Upper lobe of left lung (tissue), 6 donors: ENCODE measurements around the gene ELOVL5. TPM values are rescaled to one million over a fixed set of nuclear protein-coding genes. Genes with fewer than 3 reads are reported as not detected.

ENCODE experiments used
- ATAC-seq, 2 donors: fragments of 200-7000 bp; cut with Tn5 transposase; one replicate each; pipeline ENCODE4 v1.9.1; 2022; ENCODE audit warnings: mild to moderate bottlenecking in 2 of 2, moderate library complexity in 2 of 2; ENCODE audit not compliant: low FRiP score in 2 of 2
- DNase-seq, 2 donors: peaks; one replicate each; pipeline ENCODE4 v3.0.0-alpha.2; 2019 to 2020
- H3K27ac ChIP-seq, 4 donors: fragments of 200-600 bp; sonication (generic); one replicate each; pipeline ENCODE4 v1.5.1; 2016 to 2019
- H3K27me3 ChIP-seq, 4 donors: fragments of 200-600 bp; sonication (generic); one replicate each; pipeline ENCODE4 v1.5.1; 2017 to 2019
- H3K36me3 ChIP-seq, 4 donors: fragments of 200-600 bp; sonication (generic); one replicate each; pipeline ENCODE4 v1.5.1; 2016 to 2019
- H3K4me1 ChIP-seq, 4 donors: fragments of 200-600 bp; sonication (generic); one replicate each; pipeline ENCODE4 v1.5.1; 2018 to 2019
- H3K4me3 ChIP-seq, 4 donors: fragments of 200-600 bp; sonication (generic); one replicate each; pipeline ENCODE4 v1.5.1; 2017 to 2019; ENCODE audit warnings: mild to moderate bottlenecking in 2 of 4, moderate library complexity in 1 of 4
- H3K9me3 ChIP-seq, 4 donors: fragments of 200-600 bp; sonication (generic); one replicate each; pipeline ENCODE4 v1.5.1; 2018 to 2019
- EP300 ChIP-seq, 4 donors: sonication (generic); formaldehyde crosslinking; IDR thresholded peaks; one replicate each; pipeline ENCODE4 v1.5.1; 2017; ENCODE audit warnings: antibody characterized with exemption in 4 of 4, control low read depth in 2 of 4
- POLR2A ChIP-seq, 4 donors: fragments of 450-650 bp; IDR thresholded peaks; one replicate each; pipeline ENCODE4 v1.5.1; 2016 to 2017; ENCODE audit warnings: antibody characterized with exemption in 4 of 4, mild to moderate bottlenecking in 2 of 4
- POLR2AphosphoS5 ChIP-seq, 2 donors: sonication (generic); formaldehyde crosslinking; IDR thresholded peaks; one replicate each; pipeline ENCODE4 v1.5.1; 2017; ENCODE audit warnings: antibody characterized with exemption in 2 of 2
- WGBS, 2 donors: methylation state at CpG; one replicate each; pipeline ENCODE4 v1.1.5; 2017 to 2018; 5-methylcytosine and 5-hydroxymethylcytosine counted together
- total RNA-seq, 6 donors: library from RNA; depleted of rRNA in 4 of 6; stranded (reverse); fragments of >200 nt in 4 of 6; gene quantifications; one replicate each; pipeline versions ENCODE4 v1.1.0 to v1.2.1, GENCODE V29; 2016 to 2021
- TF ChIP-seq, protein P1 (sequence below), 6 experiments: fragments of 450-650 bp in 4 of 6; fragments of 200-600 bp in 2 of 6; sonication (generic) in 2 of 6; IDR thresholded peaks; one replicate each; pipeline ENCODE4 v1.5.1; 2016 to 2019; ENCODE audit warnings: antibody characterized with exemption in 6 of 6
- donor health status: DM: no; HTN: no; CAD: no; lungs with moderate emphysema.
- donor health status: DM: no; HTN: yes; CAD: no; lungs with severe emphysema.

The ELOVL5 gene
- total RNA-seq, 6 donors from 2014 or later: 67.1 to 132 (median 81.2) TPM

- ATAC-seq (no peak), DNase-seq (no peak)
Observed at GRCh38 chr6:53246924-53247323, 101.8 kb downstream of the ELOVL5 start.

GRCh38 chr6:53244958-53245357 lies 103.8 kb downstream of the ELOVL5 start:
- Histone ChIP-seq H3K27ac (peak overlapping the region in 3 of 4 donors; percentile 44 to 75 (median 51)), H3K27me3 (no peaks in the 10 kb centered on the region), H3K9me3 (no peaks in the 10 kb centered on the region), H3K36me3 (no peaks in the 10 kb centered on the region), H3K4me3 (no peak overlapping the region), H3K4me1 (peaks cover 0 to 7% (median 0%) of the 10 kb centered on the region in 4 donors)
- DNase-seq (peak in 1 of 2 donors; percentile 59), ATAC-seq (peak; percentile 36 to 59)
- TF ChIP-seq, protein P1, sequence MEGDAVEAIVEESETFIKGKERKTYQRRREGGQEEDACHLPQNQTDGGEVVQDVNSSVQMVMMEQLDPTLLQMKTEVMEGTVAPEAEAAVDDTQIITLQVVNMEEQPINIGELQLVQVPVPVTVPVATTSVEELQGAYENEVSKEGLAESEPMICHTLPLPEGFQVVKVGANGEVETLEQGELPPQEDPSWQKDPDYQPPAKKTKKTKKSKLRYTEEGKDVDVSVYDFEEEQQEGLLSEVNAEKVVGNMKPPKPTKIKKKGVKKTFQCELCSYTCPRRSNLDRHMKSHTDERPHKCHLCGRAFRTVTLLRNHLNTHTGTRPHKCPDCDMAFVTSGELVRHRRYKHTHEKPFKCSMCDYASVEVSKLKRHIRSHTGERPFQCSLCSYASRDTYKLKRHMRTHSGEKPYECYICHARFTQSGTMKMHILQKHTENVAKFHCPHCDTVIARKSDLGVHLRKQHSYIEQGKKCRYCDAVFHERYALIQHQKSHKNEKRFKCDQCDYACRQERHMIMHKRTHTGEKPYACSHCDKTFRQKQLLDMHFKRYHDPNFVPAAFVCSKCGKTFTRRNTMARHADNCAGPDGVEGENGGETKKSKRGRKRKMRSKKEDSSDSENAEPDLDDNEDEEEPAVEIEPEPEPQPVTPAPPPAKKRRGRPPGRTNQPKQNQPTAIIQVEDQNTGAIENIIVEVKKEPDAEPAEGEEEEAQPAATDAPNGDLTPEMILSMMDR (IDR thresholded peaks at IDR 0.05): no peak
- no peak for TF ChIP-seq POLR2AphosphoS5 (IDR thresholded peaks at IDR 0.05)
- TF ChIP-seq POLR2A (IDR thresholded peaks at IDR 0.05): no peak
- no peak for TF ChIP-seq EP300 (IDR thresholded peaks at IDR 0.05)
- WGBS, 2 donors: 65 to 73% methylated on average over 5 of the region's 5 CpGs

More at GRCh38 chr6:53246924-53247323, 101.8 kb downstream of the ELOVL5 start:
- no peaks in the 10 kb centered on the region for H3K36me3 ChIP-seq
- no peaks in the 10 kb centered on the region for H3K9me3 ChIP-seq
- no peaks in the 10 kb centered on the region for H3K27me3 ChIP-seq
- WGBS, 2 donors: 62 to 69% methylated on average over 2 of the region's 2 CpGs
- H3K4me3 ChIP-seq: no peak overlapping the region
- TF ChIP-seq POLR2AphosphoS5 (IDR thresholded peaks at IDR 0.05) (no peak), EP300 (IDR thresholded peaks at IDR 0.05) (no peak), POLR2A (IDR thresholded peaks at IDR 0.05) (no peak)
- TF ChIP-seq, protein P1 (IDR thresholded peaks at IDR 0.05): no peak
- H3K4me1 ChIP-seq: peaks cover 0 to 3% (median 0%) of the 10 kb centered on the region in 4 donors
- no peak overlapping the region for H3K27ac ChIP-seq

GRCh38 chr6:53244399-53244931 lies 104.3 kb downstream of the ELOVL5 start:
- Histone ChIP-seq H3K36me3 (no peaks in the 10 kb centered on the region), H3K4me1 (peaks cover 0 to 7% (median 0%) of the 10 kb centered on the region in 4 donors), H3K4me3 (no peak overlapping the region), H3K9me3 (no peaks in the 10 kb centered on the region), H3K27me3 (no peaks in the 10 kb centered on the region), H3K27ac (peak overlapping the region; percentile 0 to 75 (median 48))
- DNase-seq (no peak), ATAC-seq (no peak)
- WGBS, 2 donors: 77 to 88% methylated on average over 4 of the region's 4 CpGs
- no peak for TF ChIP-seq EP300 (IDR thresholded peaks at IDR 0.05)
- TF ChIP-seq, protein P1 (IDR thresholded peaks at IDR 0.05): no peak
- TF ChIP-seq POLR2AphosphoS5 (IDR thresholded peaks at IDR 0.05): no peak
- TF ChIP-seq POLR2A (IDR thresholded peaks at IDR 0.05): no peak

DNA sequence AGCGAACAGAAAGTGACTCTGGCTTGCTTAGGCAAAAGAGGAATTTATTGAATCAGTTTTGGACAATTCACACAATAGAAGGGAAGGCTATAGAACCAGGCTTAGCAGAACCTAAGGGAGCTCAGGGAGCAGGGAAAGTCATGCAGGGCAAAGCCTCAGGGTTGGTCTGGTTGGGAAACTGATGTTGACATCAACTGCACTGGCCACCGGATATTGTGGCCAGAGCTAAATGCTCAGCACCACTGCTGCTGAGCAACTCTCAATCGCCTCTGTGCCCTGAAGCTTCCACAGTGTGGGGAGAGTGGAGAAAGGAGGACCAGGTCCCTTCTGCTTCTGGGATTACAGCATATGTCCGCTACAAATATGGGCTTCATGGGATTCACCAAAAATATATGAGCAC lies 106.8 kb downstream of the ELOVL5 start:
- H3K27ac ChIP-seq: peak overlapping the region in 2 of 4 donors; percentile 2 to 52

More for the DNA sequence above, 106.8 kb downstream of the ELOVL5 start:
- Histone ChIP-seq H3K4me3 (no peak overlapping the region), H3K9me3 (no peaks in the 10 kb centered on the region), H3K4me1 (peaks cover 0 to 7% (median 0%) of the 10 kb centered on the region in 4 donors), H3K36me3 (no peaks in the 10 kb centered on the region), H3K27me3 (no peaks in the 10 kb centered on the region)
- DNase-seq (peak in 1 of 2 donors; percentile 71), ATAC-seq (peak; percentile 67 to 79)
- TF ChIP-seq POLR2A (IDR thresholded peaks at IDR 0.05) (no peak), POLR2AphosphoS5 (IDR thresholded peaks at IDR 0.05) (peak in 1 of 2 donors; percentile 40)
- TF ChIP-seq, protein P1 (IDR thresholded peaks at IDR 0.05): no peak
- WGBS, 2 donors: 74 to 78% methylated on average over 4 of the region's 4 CpGs
